GM12878 (cell line): ENCODE results near the gene UBE2E1. TPM values are rescaled to one million over a fixed set of nuclear protein-coding genes. Genes with fewer than 3 reads are reported as not detected.

ENCODE experiments used
- ATAC-seq: fragments of 200-7000 bp; cut with Tn5 transposase; 3 replicates; pipeline ENCODE4 v1.9.1; 2020; ENCODE audit warnings: mild to moderate bottlenecking, moderate library complexity
- BruUV-seq: library from RNA; stranded (reverse); fragments of 400-500 nt; replicated peaks from 2 replicates; lab custom pipeline; 2021; lab: Mats Ljungman, UMichigan
- CTCF ChIA-PET: fragments of 300-600 bp; sonication (Branson Sonifier 250); formaldehyde crosslinking; extraction: SDS; loops from one replicate; lab custom pipeline; 2021; ENCODE audit warnings: inconsistent platforms; lab: Yijun Ruan, JAX
- POLR2A ChIA-PET: fragments of 350-600 bp; formaldehyde crosslinking; extraction: SDS; loops from one replicate; lab custom pipeline; 2021; ENCODE audit warnings: inconsistent platforms; lab: Charles Lee
- RAD21 ChIA-PET: fragments of 300-600 bp; sonication (Branson Sonifier 250); formaldehyde crosslinking; loops from one replicate; lab custom pipeline; 2023; ENCODE audit warnings: antibody characterized with exemption; ENCODE audit not compliant: unreplicated experiment; lab: Charles Lee
- SMC1A ChIA-PET: fragments of 300-600 bp; sonication (Branson Sonifier 250); formaldehyde crosslinking; loops from one replicate; lab custom pipeline; 2023; ENCODE audit not compliant: unreplicated experiment, uncharacterized antibody; lab: Charles Lee
- DNase-seq: peaks from one replicate; pipeline ENCODE4 v3.0.0-alpha.2; 2011; ENCODE audit warnings: low read depth, low spot score
- FAIRE-seq: peaks from 3 replicates; lab custom pipeline; 2011; peaks lifted over from hg19 to GRCh38; lab: Jason Lieb, UNC
- H2AFZ ChIP-seq: 2 replicates; pipeline ENCODE4 v1.6.0; 2011; ENCODE audit warnings: low read depth, low read length, control low read depth; ENCODE audit not compliant: control insufficient read depth
- H3K27ac ChIP-seq: 2 replicates; pipeline ENCODE4 v1.5.1; 2011; ENCODE audit warnings: control low read depth; ENCODE audit not compliant: control insufficient read depth, insufficient read depth
- H3K27me3 ChIP-seq, 2 experiments: replicated peaks in 1 of 2; 2 replicates each; pipeline versions ENCODE4 v1.6.0 to v1.6.1; 2011; ENCODE audit warnings: low read length in 1 of 2; ENCODE audit not compliant: control insufficient read depth in 2 of 2, insufficient read depth in 2 of 2
- H3K36me3 ChIP-seq, 2 experiments: 2 replicates each; pipeline ENCODE4 v1.5.1; 2011; ENCODE audit warnings: low read length in 1 of 2; ENCODE audit not compliant: control insufficient read depth in 2 of 2, insufficient read depth in 2 of 2
- H3K4me1 ChIP-seq: 2 replicates; pipeline ENCODE4 v1.6.1; 2011; ENCODE audit warnings: mild to moderate bottlenecking, low read length, moderate library complexity, mixed read lengths; ENCODE audit not compliant: control insufficient read depth, insufficient read depth
- H3K4me2 ChIP-seq: 2 replicates; pipeline ENCODE4 v1.6.0; 2011; ENCODE audit warnings: control low read depth; ENCODE audit not compliant: control insufficient read depth, insufficient read depth
- H3K4me3 ChIP-seq: fragments of 200-600 bp; sonication (generic); 2 replicates; pipeline ENCODE4 v1.5.1; 2016
- H3K79me2 ChIP-seq: 2 replicates; pipeline ENCODE4 v1.6.0; 2011; ENCODE audit warnings: low read length; ENCODE audit not compliant: control insufficient read depth, insufficient read depth
- H3K9ac ChIP-seq: 2 replicates; pipeline ENCODE4 v1.8.0; 2011; ENCODE audit warnings: low read length, control low read depth, mixed read lengths; ENCODE audit not compliant: control insufficient read depth, insufficient read depth
- H3K9me3 ChIP-seq: replicated peaks from 3 replicates; pipeline ENCODE4 v1.5.1; 2011; ENCODE audit warnings: mild to moderate bottlenecking, low read length; ENCODE audit not compliant: control insufficient read depth, insufficient read depth
- H4K20me1 ChIP-seq: 2 replicates; pipeline ENCODE4 v1.6.0; 2011; ENCODE audit not compliant: control insufficient read depth, insufficient read depth
- ATF2 ChIP-seq: IDR thresholded peaks from 2 replicates; pipeline ENCODE4 v1.6.1; 2012; ENCODE audit warnings: low read length, inconsistent platforms
- BMI1 ChIP-seq: fragments of 450-650 bp; IDR thresholded peaks from 2 replicates; pipeline ENCODE4 v1.6.1; 2016; ENCODE audit warnings: mild to moderate bottlenecking, moderate library complexity, borderline replicate concordance
- CHD2 ChIP-seq: IDR thresholded peaks from 2 replicates; pipeline ENCODE4 v1.6.1; 2011; ENCODE audit warnings: low read depth, low read length, improper control_type of control experiment, borderline replicate concordance
- E4F1 ChIP-seq: fragments of 450-650 bp; IDR thresholded peaks from 2 replicates; pipeline ENCODE4 v1.6.1; 2018; ENCODE audit warnings: borderline replicate concordance, mild to moderate bottlenecking; ENCODE audit not compliant: partially characterized antibody
- HDAC6 ChIP-seq: fragments of 200-600 bp; sonication (generic); IDR thresholded peaks from one replicate; pipeline ENCODE4 v1.8.0; 2017; ENCODE audit warnings: antibody characterized with exemption; ENCODE audit not compliant: unreplicated experiment
- IKZF2 ChIP-seq, 2 experiments: fragments of 450-650 bp; IDR thresholded peaks; 2 replicates each; pipeline ENCODE4 v1.6.1; 2017; ENCODE audit warnings: mild to moderate bottlenecking in 2 of 2, moderate library complexity in 2 of 2
- MEF2B ChIP-seq: fragments of 450-650 bp; IDR thresholded peaks from 2 replicates; pipeline ENCODE4 v1.6.1; 2018; ENCODE audit warnings: mild to moderate bottlenecking, moderate library complexity; ENCODE audit not compliant: partially characterized antibody, poor library complexity, severe bottlenecking
- NFIC ChIP-seq: IDR thresholded peaks from 2 replicates; pipeline ENCODE4 v1.6.1; 2012; ENCODE audit warnings: low read depth, mild to moderate bottlenecking, inconsistent platforms, low read length, moderate library complexity
- NR2C2 ChIP-seq: IDR thresholded peaks from 2 replicates; pipeline ENCODE4 v1.6.1; 2011; ENCODE audit warnings: borderline replicate concordance, low read depth; ENCODE audit not compliant: control insufficient read depth, insufficient read length
- RBBP5 ChIP-seq: fragments of 200-600 bp; sonication (generic); conservative IDR thresholded peaks from 2 replicates; pipeline ENCODE4 v1.6.1; 2016
- SP1 ChIP-seq: IDR thresholded peaks from one replicate; pipeline ENCODE4 v1.6.1; 2011; ENCODE audit warnings: low read depth, low read length
- TBL1XR1 ChIP-seq: IDR thresholded peaks from 2 replicates; pipeline ENCODE4 v1.6.1; 2012; ENCODE audit warnings: low read depth, low read length, improper control_type of control experiment
- TCF12 ChIP-seq: IDR thresholded peaks from 2 replicates; pipeline ENCODE4 v1.6.1; 2011; ENCODE audit warnings: low read depth, mild to moderate bottlenecking, low read length
- ZBTB40 ChIP-seq: fragments of 450-650 bp; IDR thresholded peaks from 2 replicates; pipeline ENCODE4 v1.6.1; 2016; ENCODE audit warnings: mild to moderate bottlenecking, moderate library complexity, borderline replicate concordance
- WGBS: methylation state at CpG from one replicate; pipeline ENCODE4 v1.1.6; 2016; ENCODE audit warnings: low lambda C conversion rate; ENCODE audit not compliant: insufficient replicate concordance, insufficient coverage; ENCODE audit errors: missing lambda C conversion rate; 5-methylcytosine and 5-hydroxymethylcytosine counted together
- in situ Hi-C: fragments of 300-500 bp; cut with MboI; formaldehyde crosslinking; loops from 9 replicates; pipeline ENCODE4 v1.14.3; 2018; ENCODE audit warnings: mixed read lengths
- intact Hi-C: fragments of 100-400 bp; cut with micrococcal nuclease; formaldehyde crosslinking; loops from one replicate; pipeline ENCODE4 v1.14.2; 2022; ENCODE audit not compliant: unreplicated experiment
- polyA plus RNA-seq, 11 experiments: library from polyadenylated mRNA; depleted of rRNA in 4 of 11; unstranded in 6 of 11; stranded (reverse) in 5 of 11; fragments of >200 nt; fragmentation: Nextera tagmentation in 4 of 11; fragmentation: Illumina TruSeq in 1 of 11; extraction: Ambion mirVana in 4 of 11; extraction: Trizol in 1 of 11; gene quantifications; 1 replicate in 1 of 11; 2 replicates in 10 of 11; pipeline versions ENCODE4 v1.2.1 to v1.2.3, GENCODE V29; 2011 to 2016; ENCODE audit warnings: inconsistent platforms in 2 of 11, missing spikeins in 2 of 11, low read depth in 1 of 11
- total RNA-seq, 4 experiments: library from RNA; depleted of rRNA in 3 of 4; stranded (reverse); fragments of >200 nt in 3 of 4; fragmentation: Illumina TruSeq in 1 of 4; extraction: Trizol in 1 of 4; gene quantifications; 2 replicates each; pipeline versions ENCODE4 v1.2.1 to v1.2.3, GENCODE V29; 2013 to 2021

UBE2E1 gene
- total and polyA plus RNA-seq, 10 of the 15 experiments (the other 5 are each of a cell fraction or from before 2014, with no cell fraction given): 18.7 to 425 (median 147) TPM

- intact Hi-C loops: loop anchor here (2.0 to 5.0 kb wide), 2 partner anchors 36 to 120 kb away; no protein-coding TSS in a partner anchor
- in situ Hi-C loops: no loop called here
- WGBS: 3% methylated on average over 5 of the region's 5 CpGs
- BruUV-seq: TSS peak; percentile 10
- Histone ChIP-seq H2AFZ (no peak overlapping the region), H3K4me1 (peaks cover 45% of the 10 kb centered on the region), H3K4me2 (peak overlapping the region; percentile 86), H3K27ac (peak overlapping the region; percentile 87), H3K36me3 (no peaks in the 10 kb centered on the region; a peak in 2 of 4 replicates), H3K79me2 (peaks cover 88% of the 10 kb centered on the region), H3K4me3 (peak overlapping the region; percentile 22), H3K9ac (no peak overlapping the region), H3K27me3 (no peaks in the 10 kb centered on the region), H3K9me3 (no peaks in the 10 kb centered on the region), H4K20me1 (0 out of 2 replicates have a peak, but pooled peaks cover 3% of the 10 kb centered on the region)
- ATAC-seq: peak; percentile 84
- SMC1A ChIA-PET: interaction anchor here (0.6 to 14.1 kb wide), 21 partner anchors 9 to 453 kb away, joined by 3 to 224 read pairs (median 6); partner anchors contain the start of genes NKIRAS1 and RPL15
- CTCF ChIA-PET: interaction anchor here (0.6 to 6.6 kb wide), 18 partner anchors 9 to 561 kb away, joined by 3 to 103 read pairs (median 6); partner anchors contain the start of genes NKIRAS1 and RPL15
- POLR2A ChIA-PET: interaction anchor here (0.6 to 7.8 kb wide), 14 partner anchors 10 to 706 kb away, joined by 3 to 92 read pairs (median 4); partner anchors contain the start of genes NKIRAS1 and RPL15
- peak; percentile 83 for DNase-seq
- RAD21 ChIA-PET: interaction anchor here (0.8 to 4.8 kb wide), 16 partner anchors 15 to 238 kb away, joined by 3 to 96 read pairs (median 6); partner anchors contain the start of genes NKIRAS1 and RPL15
- FAIRE-seq: peak; percentile 77
- TF ChIP-seq HDAC6: no peak
- TF ChIP-seq E4F1: no peak
- TF ChIP-seq NR2C2: no peak
- TF ChIP-seq TCF12: no peak
- no peak for TF ChIP-seq TBL1XR1
- TF ChIP-seq SP1: no peak
- no peak for TF ChIP-seq RBBP5
- TF ChIP-seq IKZF2 (IDR thresholded peaks at IDR 0.05): peak; percentile 87 to 91
- peak; percentile 53 for TF ChIP-seq MEF2B
- peak; percentile 90 for TF ChIP-seq ATF2
- TF ChIP-seq CHD2: no peak
- peak; percentile 2; the same call in 1 of the 2 replicates for TF ChIP-seq ZBTB40
- peak; percentile 87 for TF ChIP-seq NFIC
- peak; percentile 69; the same call in 1 of the 2 replicates for TF ChIP-seq BMI1
These were observed 25.2 kb downstream of the UBE2E1 start for GRCh38 chr3:23830869-23831484.
